SKM-1 treated with dmso at 0.1 percent for 144 hours (cell line): ENCODE results near the gene ACOT4.
"Not testable (repeated sequence)": the region's sequence is repeated elsewhere in the genome, so short reads cannot be mapped to it uniquely, and the experiment has no call there.

ENCODE experiments used
- DNase-seq: peaks from one replicate; lab custom pipeline; 2025; ENCODE audit not compliant: unreplicated experiment; lab: John Stamatoyannopoulos, UW

ACOT4 gene

DNA sequence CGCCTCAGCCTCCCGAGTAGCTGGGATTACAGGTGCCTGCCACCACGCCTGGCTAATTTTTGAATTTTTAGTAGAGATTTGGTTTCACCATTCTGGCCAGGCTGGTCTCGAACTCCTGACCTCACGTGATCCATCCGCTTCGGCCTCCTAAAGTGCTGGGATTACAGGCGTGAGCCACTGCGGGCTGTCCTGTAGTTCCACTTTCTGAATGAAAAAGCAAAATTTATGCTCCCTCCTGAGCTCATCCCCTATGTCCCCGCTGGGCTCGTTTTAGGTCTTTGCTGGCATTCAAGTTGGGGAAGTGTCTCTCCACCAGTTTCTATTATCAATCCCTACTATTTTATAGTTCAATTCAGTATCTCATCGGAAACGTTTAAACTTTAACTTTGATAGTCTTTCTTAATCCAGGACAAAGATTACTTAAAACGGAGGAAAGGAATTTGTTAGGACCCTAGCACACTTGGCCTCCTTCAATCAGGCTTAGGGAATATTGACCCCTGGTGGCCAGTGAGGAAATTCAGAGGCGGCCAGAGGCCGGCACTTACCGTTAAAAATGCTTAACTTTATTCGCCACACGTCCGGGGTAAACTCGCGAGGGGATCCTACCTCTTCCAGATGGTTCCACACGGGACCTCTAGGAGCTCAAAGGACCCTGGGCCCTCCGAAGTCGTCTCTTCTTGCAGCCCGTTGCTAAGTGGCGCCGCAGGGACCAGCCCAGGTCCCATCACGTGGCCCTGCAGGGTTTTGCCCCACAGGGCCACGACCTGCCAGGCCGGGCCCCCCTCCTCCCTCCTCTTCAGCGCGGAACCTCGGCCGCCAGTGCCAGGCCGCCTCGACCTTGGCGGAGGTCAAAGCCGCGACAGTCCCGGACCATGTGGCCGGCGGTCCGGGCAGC is 41.7 kb downstream of the ACOT4 start:
- DNase-seq, result no peak

DNA sequence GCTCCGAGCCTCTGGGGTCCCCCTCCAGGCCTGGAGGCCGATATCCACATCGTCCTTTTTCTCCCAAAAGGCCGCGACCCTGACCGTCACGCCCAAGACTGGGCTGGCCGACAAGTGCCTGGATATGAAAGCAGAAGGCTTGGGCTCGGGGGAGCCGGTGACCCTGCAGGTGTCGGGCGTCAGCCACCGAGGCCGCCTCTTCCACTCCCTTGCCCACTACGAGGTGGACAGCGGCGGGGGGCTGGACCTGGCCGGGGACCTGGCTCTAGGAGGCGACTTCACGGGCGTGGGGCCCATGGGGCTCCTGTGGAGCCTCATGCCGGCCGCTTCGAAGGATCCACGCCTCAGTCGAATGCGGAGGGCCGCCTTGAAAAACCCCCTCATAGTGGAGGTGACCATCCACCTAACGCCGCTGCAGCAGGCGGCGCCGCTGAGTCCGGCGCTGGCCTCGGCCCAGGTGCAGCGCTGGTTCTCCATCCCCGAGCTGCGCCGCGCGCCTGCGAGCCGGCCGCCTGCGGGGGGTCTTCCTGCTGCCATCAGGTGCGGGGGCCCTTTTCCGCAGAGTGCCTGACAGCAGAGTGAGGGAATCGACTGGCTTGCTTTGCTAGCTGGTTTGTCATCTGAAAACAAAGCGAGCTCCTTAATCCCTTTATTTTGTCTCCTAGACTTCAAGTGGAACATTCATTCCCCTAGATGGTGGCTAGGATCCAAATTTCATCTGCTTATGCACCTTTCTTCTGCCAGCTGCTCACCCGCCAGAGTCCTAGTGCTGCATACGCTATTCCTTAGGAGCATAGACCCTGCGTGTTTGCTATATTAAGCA is 42.5 kb downstream of the ACOT4 start:
- DNase-seq, result no peak

DNA sequence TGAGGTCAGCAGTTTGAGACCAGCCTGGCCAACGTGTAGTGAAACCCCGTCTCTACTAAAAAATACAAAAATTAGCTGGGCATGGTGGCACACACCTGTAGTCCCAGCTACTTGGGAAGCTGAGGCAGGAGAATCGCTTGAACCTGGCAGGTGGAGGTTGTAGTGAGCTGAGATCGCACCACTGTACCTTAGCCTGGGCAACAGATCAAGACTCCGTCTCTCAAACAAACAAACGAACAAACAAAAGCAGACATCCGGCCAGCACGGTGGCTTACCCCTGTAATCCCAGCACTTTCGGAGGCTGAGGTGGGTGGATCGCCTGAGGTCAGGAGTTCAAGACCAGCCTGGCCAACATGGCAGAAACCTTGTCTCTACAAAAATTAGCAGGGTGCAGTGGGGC is 44.7 kb downstream of the ACOT4 start:
- DNase-seq, result not testable (repeated sequence)

DNA sequence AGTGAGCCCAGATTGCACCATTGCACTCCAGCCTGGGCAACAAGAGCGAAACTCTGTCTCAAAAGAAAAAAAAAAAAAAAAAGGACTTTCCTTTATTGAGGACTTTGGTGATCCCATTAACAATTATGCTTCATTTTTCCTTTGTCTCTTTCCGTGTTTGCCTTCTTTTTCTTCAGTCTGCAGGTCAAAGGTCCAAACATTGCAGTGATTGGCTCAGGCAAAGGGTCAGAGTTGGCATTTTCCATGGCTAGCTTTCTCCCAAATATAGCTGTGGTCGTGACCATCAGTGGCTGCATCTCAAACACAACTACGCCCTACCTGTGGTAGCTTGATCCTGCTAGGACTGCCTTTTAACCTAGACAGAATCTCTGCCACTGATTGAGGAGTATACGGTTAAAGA is 46.2 kb downstream of the ACOT4 start:
- no peak for DNase-seq

DNA sequence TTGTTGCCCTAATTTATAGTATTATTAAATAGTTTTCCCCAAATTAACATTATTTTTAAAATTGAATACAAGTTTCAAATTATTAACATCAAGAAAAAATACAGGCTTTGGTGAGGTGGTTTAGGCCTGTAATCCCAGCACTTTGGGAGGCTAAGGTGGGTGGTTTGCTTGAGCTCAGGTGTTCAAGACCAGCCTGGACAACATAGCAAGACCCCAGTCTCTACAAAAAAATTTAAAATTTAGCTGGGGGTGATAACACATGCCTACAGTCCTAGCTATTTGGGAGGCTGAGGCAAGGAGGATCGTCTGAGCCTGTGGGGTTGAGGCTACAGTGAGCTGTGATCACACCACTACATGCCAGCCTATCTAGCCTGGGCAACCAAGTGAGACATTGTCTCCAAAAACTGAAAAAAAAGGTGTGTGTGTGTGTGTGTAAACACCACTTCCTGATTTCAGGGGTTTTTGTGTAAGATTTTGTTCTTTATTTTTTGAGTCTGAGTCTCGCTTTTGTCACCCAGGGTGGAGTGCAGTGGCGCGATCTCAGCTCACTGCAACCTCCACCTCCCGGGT is 49.2 kb downstream of the ACOT4 start:
- no peak for DNase-seq

DNA sequence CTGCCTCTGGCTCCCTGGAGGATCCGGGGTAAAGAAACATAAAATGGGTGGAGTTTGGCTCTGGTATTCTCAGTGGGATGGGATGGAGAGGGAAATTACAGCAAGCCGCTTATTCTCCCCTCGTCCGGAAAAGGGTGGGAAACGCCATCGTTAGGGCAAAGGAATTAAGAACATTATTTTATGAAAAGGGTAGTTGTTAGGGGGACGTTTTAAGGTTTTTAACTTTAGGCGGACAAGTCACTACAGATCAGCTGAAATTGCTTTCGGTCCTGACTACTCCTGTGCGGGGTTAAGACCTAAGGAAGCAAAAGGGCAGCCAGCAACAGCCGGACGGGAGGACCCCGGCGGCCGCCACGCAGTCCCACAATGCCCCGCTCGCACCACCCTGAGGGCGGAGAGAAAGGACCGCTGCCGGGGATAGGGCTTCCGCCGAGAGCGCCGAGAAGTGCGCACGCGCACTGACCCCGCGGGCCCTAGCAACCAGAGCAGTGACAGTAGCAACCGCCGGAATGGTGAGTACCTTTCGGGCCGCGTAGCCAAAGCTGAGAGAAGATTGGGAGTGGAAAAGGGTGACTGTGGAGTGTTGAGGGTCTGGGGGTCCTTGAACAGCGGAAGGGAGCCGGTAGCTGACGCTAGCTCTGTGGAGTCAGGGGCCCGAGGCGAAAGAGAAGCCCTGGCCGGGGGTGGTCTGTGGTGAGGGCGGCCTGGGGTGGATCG is 53.0 kb downstream of the ACOT4 start, which contains the start of gene DNAL1:
Gene DNAL1 (plus strand): TSS at position 456 of the 717 bp plus-strand sequence. CDS start 54 bp downstream, at position 510.
- peak; percentile 65 for DNase-seq

DNA sequence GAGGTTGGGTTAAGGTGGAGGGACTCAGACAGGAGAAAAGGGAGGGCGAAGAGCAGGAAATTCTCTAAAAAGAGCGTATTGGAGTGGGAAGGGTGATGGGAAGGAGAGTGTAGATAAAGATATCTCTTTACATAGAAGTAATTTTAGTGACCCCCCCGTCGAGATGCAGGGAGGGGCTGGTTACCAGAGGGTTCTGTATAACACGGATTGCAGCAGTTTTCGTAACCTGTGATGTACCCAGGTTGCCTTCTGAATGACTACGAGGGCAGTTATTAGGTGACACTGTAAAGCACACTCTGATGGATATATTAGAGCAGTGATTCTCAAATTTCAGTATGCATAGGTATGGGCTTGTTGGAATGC is 53.6 kb downstream of the ACOT4 start:
- no peak for DNase-seq
